ENCODE measurements around the gene PRAMEF27.
"Not testable (repeated sequence)": the region's sequence is repeated elsewhere in the genome, so short reads cannot be mapped to it uniquely, and the experiment has no call there.

DNA sequence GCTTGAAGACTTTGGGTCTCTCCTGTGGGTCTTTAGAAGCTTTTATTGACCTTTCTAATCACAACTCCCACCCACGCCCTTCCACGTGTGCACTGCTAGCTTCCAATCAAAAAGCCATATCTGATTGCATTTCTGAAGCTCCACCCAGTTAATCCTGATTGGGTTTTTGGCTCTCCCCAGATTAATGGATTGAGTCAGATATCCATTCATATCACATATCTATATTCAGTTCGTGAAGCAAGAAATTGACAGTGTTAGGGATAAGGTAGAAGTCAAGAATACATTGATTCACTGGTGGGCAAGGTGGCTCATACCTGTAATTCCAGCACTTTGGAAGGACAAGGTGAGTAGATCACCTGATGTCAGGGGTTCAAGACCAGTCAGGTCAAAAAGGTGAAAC is at the start of gene PRAMEF27:
- TF ChIP-seq, protein P1, sequence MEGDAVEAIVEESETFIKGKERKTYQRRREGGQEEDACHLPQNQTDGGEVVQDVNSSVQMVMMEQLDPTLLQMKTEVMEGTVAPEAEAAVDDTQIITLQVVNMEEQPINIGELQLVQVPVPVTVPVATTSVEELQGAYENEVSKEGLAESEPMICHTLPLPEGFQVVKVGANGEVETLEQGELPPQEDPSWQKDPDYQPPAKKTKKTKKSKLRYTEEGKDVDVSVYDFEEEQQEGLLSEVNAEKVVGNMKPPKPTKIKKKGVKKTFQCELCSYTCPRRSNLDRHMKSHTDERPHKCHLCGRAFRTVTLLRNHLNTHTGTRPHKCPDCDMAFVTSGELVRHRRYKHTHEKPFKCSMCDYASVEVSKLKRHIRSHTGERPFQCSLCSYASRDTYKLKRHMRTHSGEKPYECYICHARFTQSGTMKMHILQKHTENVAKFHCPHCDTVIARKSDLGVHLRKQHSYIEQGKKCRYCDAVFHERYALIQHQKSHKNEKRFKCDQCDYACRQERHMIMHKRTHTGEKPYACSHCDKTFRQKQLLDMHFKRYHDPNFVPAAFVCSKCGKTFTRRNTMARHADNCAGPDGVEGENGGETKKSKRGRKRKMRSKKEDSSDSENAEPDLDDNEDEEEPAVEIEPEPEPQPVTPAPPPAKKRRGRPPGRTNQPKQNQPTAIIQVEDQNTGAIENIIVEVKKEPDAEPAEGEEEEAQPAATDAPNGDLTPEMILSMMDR (IDR thresholded peaks at IDR 0.05; ENCODE audit: insufficient read depth, low read depth, low read length): not testable (repeated sequence)
- TF ChIP-seq EZH2 (IDR thresholded peaks at IDR 0.05; ENCODE audit: insufficient read depth, low read length): not testable (repeated sequence)
